Muscle layer of colon (tissue), 2 donors: ENCODE data around the gene CYB5D1.

ENCODE experiments used
- H3K27ac ChIP-seq: one replicate; pipeline ENCODE4 v1.7.0; 2013; ENCODE audit warnings: low read depth, mild to moderate bottlenecking, low read length, moderate library complexity
- H3K27me3 ChIP-seq, 2 donors: one replicate each; pipeline ENCODE4 v1.7.0; 2013; ENCODE audit warnings: low read length in 2 of 2, mild to moderate bottlenecking in 2 of 2; ENCODE audit not compliant: insufficient read depth in 2 of 2, control insufficient read depth in 1 of 2
- H3K36me3 ChIP-seq: one replicate; pipeline ENCODE4 v1.7.0; 2013; ENCODE audit warnings: mild to moderate bottlenecking, low read length; ENCODE audit not compliant: insufficient read depth
- H3K4me1 ChIP-seq: one replicate; pipeline ENCODE4 v1.7.0; 2013; ENCODE audit warnings: mild to moderate bottlenecking, low read length; ENCODE audit not compliant: insufficient read depth
- H3K4me3 ChIP-seq, 2 donors: one replicate each; pipeline ENCODE4 v1.7.0; 2013; ENCODE audit warnings: low read length in 2 of 2, low read depth in 1 of 2, mild to moderate bottlenecking in 1 of 2, moderate library complexity in 1 of 2
- H3K9ac ChIP-seq: one replicate; pipeline ENCODE4 v1.7.0; 2013; ENCODE audit warnings: low read length
- H3K9me3 ChIP-seq: one replicate; pipeline ENCODE4 v1.7.0; 2013; ENCODE audit warnings: mild to moderate bottlenecking, low read length
- donor health status: abdominal sarcoma.
- donor health status: Adenocarcinoma of cecum.

Gene CYB5D1

GRCh38 chr17:7848131-7848579 lies 9.6 kb upstream of the CYB5D1 start:
- Histone ChIP-seq H3K27ac (no peak overlapping the region), H3K9me3 (no peaks in the 10 kb centered on the region), H3K36me3 (peaks cover 49% of the 10 kb centered on the region), H3K4me1 (peaks cover 22% of the 10 kb centered on the region), H3K9ac (no peak overlapping the region), H3K4me3 (no peak overlapping the region), H3K27me3 (no peaks in the 10 kb centered on the region)

- H3K9ac ChIP-seq, result no peak overlapping the region
- no peaks in the 10 kb centered on the region for H3K27me3 ChIP-seq
- peaks cover 19% of the 10 kb centered on the region for H3K4me1 ChIP-seq
- peaks cover 50% of the 10 kb centered on the region for H3K36me3 ChIP-seq
- H3K9me3 ChIP-seq, result no peaks in the 10 kb centered on the region
- H3K27ac ChIP-seq, result no peak overlapping the region
- no peak overlapping the region for H3K4me3 ChIP-seq
These were observed 9.1 kb upstream of the CYB5D1 start for GRCh38 chr17:7848739-7849129.

- H3K27ac ChIP-seq, result no peak overlapping the region
- H3K27me3 ChIP-seq, result no peaks in the 10 kb centered on the region
- no peak overlapping the region for H3K4me3 ChIP-seq
- H3K9ac ChIP-seq, result no peak overlapping the region
- H3K9me3 ChIP-seq, result no peaks in the 10 kb centered on the region
- peaks cover 19% of the 10 kb centered on the region for H3K4me1 ChIP-seq
- peaks cover 50% of the 10 kb centered on the region for H3K36me3 ChIP-seq
These were observed 8.6 kb upstream of the CYB5D1 start for GRCh38 chr17:7849130-7849750.

GRCh38 chr17:7849751-7850504 lies 7.9 kb upstream of the CYB5D1 start:
- Histone ChIP-seq H3K27me3 (no peaks in the 10 kb centered on the region), H3K36me3 (peaks cover 50% of the 10 kb centered on the region), H3K9ac (no peak overlapping the region), H3K4me1 (peaks cover 17% of the 10 kb centered on the region), H3K9me3 (no peaks in the 10 kb centered on the region), H3K27ac (no peak overlapping the region), H3K4me3 (no peak overlapping the region)

GRCh38 chr17:7850701-7851437 lies 6.9 kb upstream of the CYB5D1 start:
- Histone ChIP-seq H3K9ac (no peak overlapping the region), H3K36me3 (peaks cover 50% of the 10 kb centered on the region), H3K27me3 (no peaks in the 10 kb centered on the region), H3K27ac (no peak overlapping the region), H3K4me1 (peaks cover 18% of the 10 kb centered on the region), H3K4me3 (no peak overlapping the region), H3K9me3 (no peaks in the 10 kb centered on the region)

- Histone ChIP-seq H3K27ac (peak overlapping the region; percentile 17), H3K36me3 (peaks cover 45% of the 10 kb centered on the region), H3K4me3 (no peak overlapping the region), H3K27me3 (no peaks in the 10 kb centered on the region), H3K9me3 (no peaks in the 10 kb centered on the region), H3K4me1 (peaks cover 26% of the 10 kb centered on the region), H3K9ac (no peak overlapping the region)
These were observed 6.2 kb upstream of the CYB5D1 start for GRCh38 chr17:7851438-7852261.

GRCh38 chr17:7852262-7852670 lies 5.5 kb upstream of the CYB5D1 start:
- Histone ChIP-seq H3K36me3 (peaks cover 40% of the 10 kb centered on the region), H3K9me3 (no peaks in the 10 kb centered on the region), H3K27ac (peak overlapping the region; percentile 17), H3K9ac (no peak overlapping the region), H3K4me3 (no peak overlapping the region), H3K27me3 (no peaks in the 10 kb centered on the region), H3K4me1 (peaks cover 27% of the 10 kb centered on the region)

- Histone ChIP-seq H3K27ac (no peak overlapping the region), H3K4me1 (peaks cover 27% of the 10 kb centered on the region), H3K27me3 (no peaks in the 10 kb centered on the region), H3K4me3 (no peak overlapping the region), H3K9me3 (no peaks in the 10 kb centered on the region), H3K36me3 (peaks cover 39% of the 10 kb centered on the region), H3K9ac (no peak overlapping the region)
These were observed 4.7 kb upstream of the CYB5D1 start for GRCh38 chr17:7852919-7853690.

GRCh38 chr17:7853691-7854038 lies 4.1 kb upstream of the CYB5D1 start:
- Histone ChIP-seq H3K4me1 (peaks cover 32% of the 10 kb centered on the region), H3K4me3 (no peak overlapping the region), H3K9me3 (no peaks in the 10 kb centered on the region), H3K27me3 (no peaks in the 10 kb centered on the region), H3K36me3 (peaks cover 39% of the 10 kb centered on the region), H3K9ac (no peak overlapping the region), H3K27ac (no peak overlapping the region)

- H3K27ac ChIP-seq, result no peak overlapping the region
- no peaks in the 10 kb centered on the region for H3K9me3 ChIP-seq
These were observed 3.6 kb upstream of the CYB5D1 start for GRCh38 chr17:7854078-7854777.

More at GRCh38 chr17:7854078-7854777, 3.6 kb upstream of the CYB5D1 start:
- Histone ChIP-seq H3K4me1 (peaks cover 38% of the 10 kb centered on the region), H3K4me3 (no peak overlapping the region), H3K27me3 (no peaks in the 10 kb centered on the region), H3K9ac (no peak overlapping the region), H3K36me3 (peaks cover 36% of the 10 kb centered on the region)
